Mesothelial cell of epicardium (in vitro differentiated cells): ENCODE results near the gene RAD50. TPM values are rescaled to one million over a fixed set of nuclear protein-coding genes. Genes with fewer than 3 reads are reported as not detected.

Experiments used
- DNase-seq, 2 experiments: peaks; one replicate each; pipeline ENCODE4 v3.0.0; 2021; ENCODE audit warnings: low spot score in 2 of 2; ENCODE audit not compliant: unreplicated experiment in 2 of 2
- H3K27ac Mint-ChIP-seq: 2 replicates; pipeline ENCODE4 v1.8.0; 2021; ENCODE audit warnings: mixed read lengths
- H3K27me3 Mint-ChIP-seq: 2 replicates; pipeline ENCODE4 v1.8.0; 2021; ENCODE audit warnings: low read depth, mixed read lengths
- H3K36me3 Mint-ChIP-seq: 2 replicates; pipeline ENCODE4 v1.8.0; 2021; ENCODE audit warnings: mixed read lengths
- H3K4me1 Mint-ChIP-seq: 2 replicates; pipeline ENCODE4 v1.8.0; 2021; ENCODE audit warnings: mixed read lengths
- H3K4me3 Mint-ChIP-seq: 2 replicates; pipeline ENCODE4 v1.8.0; 2021; ENCODE audit warnings: mild to moderate bottlenecking, moderate library complexity, mixed read lengths
- H3K9me3 Mint-ChIP-seq: 2 replicates; pipeline ENCODE4 v1.8.0; 2021; ENCODE audit warnings: mixed read lengths
- CTCF ChIP-seq: fragments of 200-600 bp; sonication (generic); IDR thresholded peaks from one replicate; pipeline ENCODE4 v1.5.0; 2021; ENCODE audit warnings: antibody characterized with exemption; ENCODE audit not compliant: unreplicated experiment
- total RNA-seq: library from RNA; stranded (reverse); gene quantifications from 3 replicates; pipeline ENCODE4 v1.2.1, GENCODE V29; 2021

The RAD50 gene
- total RNA-seq, 1 donor from 2014 or later, result 50.3 TPM

- no peak for TF ChIP-seq CTCF
- no peaks in the 10 kb centered on the region for H3K27me3 Mint-ChIP-seq
- peaks cover 36% of the 10 kb centered on the region for H3K36me3 Mint-ChIP-seq
- H3K9me3 Mint-ChIP-seq, result peaks cover 11% of the 10 kb centered on the region
- H3K27ac Mint-ChIP-seq, result no peak overlapping the region
- DNase-seq, result no peak
- H3K4me1 Mint-ChIP-seq, result no peaks in the 10 kb centered on the region
- H3K4me3 Mint-ChIP-seq, result no peak overlapping the region
Observed at GRCh38 chr5:132611965-132612364, 55.2 kb downstream of the RAD50 start.

GRCh38 chr5:132612846-132613245 lies 56.1 kb downstream of the RAD50 start:
- Mint-ChIP-seq H3K36me3 (peaks cover 39% of the 10 kb centered on the region), H3K27ac (no peak overlapping the region), H3K4me3 (no peak overlapping the region), H3K4me1 (no peaks in the 10 kb centered on the region), H3K9me3 (peaks cover 11% of the 10 kb centered on the region), H3K27me3 (no peaks in the 10 kb centered on the region)
- no peak for TF ChIP-seq CTCF
- no peak for DNase-seq

DNA sequence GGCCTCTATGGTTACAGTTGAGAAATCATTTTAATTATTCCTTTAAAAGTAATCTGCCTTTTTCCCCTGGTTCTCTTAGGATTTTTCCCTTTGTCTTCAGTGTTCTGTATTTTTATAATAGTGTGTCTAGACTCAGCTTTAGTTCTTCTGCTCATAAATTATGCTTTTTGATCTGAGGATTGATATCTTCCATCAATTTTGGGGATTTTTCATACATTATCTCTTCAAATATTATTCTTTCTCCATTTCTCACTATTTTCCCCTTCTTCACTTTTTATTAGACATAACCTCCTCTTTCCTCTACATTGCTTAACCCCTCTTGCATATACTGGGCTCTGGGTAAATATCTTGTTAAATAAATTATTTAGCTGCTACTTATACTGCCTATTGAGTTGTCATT lies 64.9 kb downstream of the RAD50 start:
- no peak for DNase-seq
- H3K4me1 Mint-ChIP-seq, result no peaks in the 10 kb centered on the region
- TF ChIP-seq CTCF, result no peak
- no peaks in the 10 kb centered on the region for H3K27me3 Mint-ChIP-seq
- H3K27ac Mint-ChIP-seq, result no peak overlapping the region
- H3K36me3 Mint-ChIP-seq, result peaks cover 56% of the 10 kb centered on the region
- H3K4me3 Mint-ChIP-seq, result no peak overlapping the region
- H3K9me3 Mint-ChIP-seq, result peaks cover 15% of the 10 kb centered on the region

DNA sequence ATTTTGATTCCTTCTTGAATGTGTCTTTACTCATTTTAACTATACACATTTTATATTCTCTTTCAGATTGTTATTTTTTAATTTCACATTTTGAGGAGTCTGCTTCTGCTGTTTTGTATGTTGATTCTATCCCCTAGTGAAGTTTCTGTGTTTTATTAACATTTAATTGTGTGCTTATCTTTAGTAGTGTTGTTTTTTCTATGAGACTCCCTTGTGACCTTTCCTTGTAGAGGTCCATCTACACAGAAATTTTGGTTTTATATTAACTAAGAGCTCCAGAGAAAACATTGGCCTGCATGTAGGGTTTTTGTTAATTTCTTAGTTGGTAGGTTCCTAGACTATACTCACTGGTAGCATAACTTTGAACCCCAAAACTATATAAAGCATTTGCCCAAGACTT lies 65.8 kb downstream of the RAD50 start:
- no peak overlapping the region for H3K27ac Mint-ChIP-seq
- no peak for TF ChIP-seq CTCF

DNA sequence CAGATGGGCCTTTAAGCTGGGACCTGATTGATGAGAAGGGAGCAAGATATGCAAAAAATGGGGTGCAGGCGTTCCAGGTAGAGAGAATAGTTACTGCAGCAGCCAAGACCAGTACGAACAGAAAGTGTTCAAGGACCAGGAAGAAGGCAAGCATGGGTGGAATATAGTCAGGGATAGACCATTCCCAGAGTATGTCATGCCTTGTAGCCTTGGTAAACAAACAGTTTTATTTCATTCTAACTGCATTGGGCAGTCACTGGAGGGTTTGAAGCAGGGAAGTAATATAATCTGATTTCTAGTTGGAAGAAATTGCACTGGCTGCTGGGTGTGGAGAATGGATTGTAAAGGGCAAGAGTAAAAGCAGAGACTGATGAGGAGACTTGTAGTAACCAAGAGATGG lies 70.7 kb downstream of the RAD50 start:
- Mint-ChIP-seq H3K27me3 (no peaks in the 10 kb centered on the region), H3K27ac (no peak overlapping the region), H3K9me3 (no peaks in the 10 kb centered on the region), H3K4me1 (no peaks in the 10 kb centered on the region), H3K4me3 (no peak overlapping the region), H3K36me3 (peaks cover 44% of the 10 kb centered on the region)
- TF ChIP-seq CTCF, result no peak
- no peak for DNase-seq

More for the DNA sequence above, 65.8 kb downstream of the RAD50 start:
- H3K4me1 Mint-ChIP-seq, result no peaks in the 10 kb centered on the region
- no peak for DNase-seq
- no peaks in the 10 kb centered on the region for H3K27me3 Mint-ChIP-seq
- peaks cover 56% of the 10 kb centered on the region for H3K36me3 Mint-ChIP-seq
- H3K4me3 Mint-ChIP-seq, result no peak overlapping the region
- H3K9me3 Mint-ChIP-seq, result peaks cover 15% of the 10 kb centered on the region

DNA sequence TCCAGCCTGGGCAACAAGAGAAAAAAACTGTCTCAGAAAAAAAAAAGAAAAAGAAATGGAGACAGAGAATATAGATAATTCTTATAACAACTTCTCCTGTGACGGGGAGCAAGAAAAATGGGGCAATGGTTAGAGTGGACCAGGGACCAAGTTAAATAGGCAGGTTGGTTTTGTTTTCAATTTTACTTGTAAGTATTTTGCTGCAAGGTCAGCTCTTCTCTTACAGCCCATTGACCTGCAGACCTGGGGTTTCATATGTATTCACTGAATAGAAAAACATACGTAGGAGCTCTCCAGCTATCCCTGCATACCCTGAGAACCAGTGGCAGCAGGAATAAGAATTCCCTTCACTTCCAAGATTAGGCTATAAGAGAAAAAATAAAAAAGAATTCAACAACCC lies 72.0 kb downstream of the RAD50 start:
- Mint-ChIP-seq H3K4me3 (no peak overlapping the region), H3K27me3 (no peaks in the 10 kb centered on the region), H3K36me3 (peaks cover 36% of the 10 kb centered on the region), H3K27ac (no peak overlapping the region), H3K4me1 (no peaks in the 10 kb centered on the region), H3K9me3 (no peaks in the 10 kb centered on the region)
- no peak for DNase-seq
- no peak for TF ChIP-seq CTCF
